Stromal cell of bone marrow (primary cell): ENCODE data around the gene BCL2L13.
"Not testable (repeated sequence)": the region's sequence is repeated elsewhere in the genome, so short reads cannot be mapped to it uniquely, and the experiment has no call there.

Source experiments
- DNase-seq: peaks from one replicate; pipeline ENCODE4 v3.0.0-alpha.2; 2012; ENCODE audit warnings: low read depth

Gene BCL2L13

DNA sequence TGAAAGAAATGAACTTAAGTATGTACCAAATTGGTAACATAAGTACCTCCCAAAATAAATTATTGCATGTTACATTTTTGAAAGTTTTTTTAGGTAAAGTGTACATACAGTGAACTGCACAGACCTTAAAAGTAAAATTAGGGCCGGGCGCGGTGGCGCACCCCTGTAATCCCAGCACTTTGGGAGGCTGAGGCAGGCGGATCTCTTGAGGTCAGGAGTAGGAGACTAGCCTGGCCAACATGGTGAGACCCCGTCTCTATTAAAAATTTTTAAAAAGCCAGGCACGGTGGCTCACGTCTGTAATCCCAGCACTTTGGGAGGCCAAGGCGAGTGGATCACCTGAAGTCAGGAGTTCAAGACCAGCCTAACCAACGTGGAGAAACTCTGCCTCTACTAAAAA, 1.7 kb upstream of the BCL2L13 start:
- DNase-seq, result not testable (repeated sequence)

DNA sequence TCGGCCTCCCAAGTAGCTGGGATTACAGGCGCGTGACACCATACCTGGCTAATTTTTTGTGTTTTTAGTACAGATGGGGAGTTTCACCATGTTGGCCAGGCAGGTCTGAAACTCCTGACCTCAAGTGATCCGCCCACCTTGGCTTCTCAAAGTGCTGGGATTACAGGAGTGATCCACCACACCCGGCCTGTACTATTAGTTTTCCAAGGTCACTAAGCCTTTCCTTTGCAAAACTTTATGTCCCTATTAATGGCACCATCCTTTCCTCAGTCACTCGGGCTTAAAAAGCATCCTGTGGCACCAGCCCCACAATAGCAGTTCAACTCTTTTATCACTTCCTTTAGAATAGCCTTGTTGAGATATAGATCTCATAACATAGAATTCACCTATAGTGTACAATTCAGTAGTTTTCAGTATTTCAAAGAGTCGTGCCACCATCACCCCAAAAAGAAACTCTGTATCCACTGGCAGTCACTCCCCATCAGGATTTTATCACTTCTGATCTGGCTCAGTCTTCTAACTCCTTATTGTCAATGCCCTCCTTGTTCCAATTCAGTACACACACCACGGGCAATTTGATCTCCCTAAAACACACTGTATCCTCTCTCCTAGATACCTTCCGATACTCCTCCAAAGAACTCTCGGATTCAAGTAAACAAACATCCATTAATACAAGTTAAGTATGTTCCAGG, 921 bp upstream of the BCL2L13 start:
- no peak for DNase-seq

DNA sequence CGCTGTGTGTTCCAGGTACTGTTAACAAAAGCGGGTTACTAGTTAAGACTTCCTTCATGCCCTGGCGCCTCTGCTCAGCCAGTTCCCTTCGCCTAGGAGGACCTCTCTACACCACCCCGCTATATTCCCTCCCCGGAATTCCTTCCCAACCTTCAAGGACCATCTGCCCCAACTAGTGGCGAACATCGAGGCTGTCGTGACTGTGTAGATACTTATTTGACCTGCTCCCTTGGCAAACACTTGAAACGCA, 450 bp upstream of the BCL2L13 start:
- no peak for DNase-seq

DNA sequence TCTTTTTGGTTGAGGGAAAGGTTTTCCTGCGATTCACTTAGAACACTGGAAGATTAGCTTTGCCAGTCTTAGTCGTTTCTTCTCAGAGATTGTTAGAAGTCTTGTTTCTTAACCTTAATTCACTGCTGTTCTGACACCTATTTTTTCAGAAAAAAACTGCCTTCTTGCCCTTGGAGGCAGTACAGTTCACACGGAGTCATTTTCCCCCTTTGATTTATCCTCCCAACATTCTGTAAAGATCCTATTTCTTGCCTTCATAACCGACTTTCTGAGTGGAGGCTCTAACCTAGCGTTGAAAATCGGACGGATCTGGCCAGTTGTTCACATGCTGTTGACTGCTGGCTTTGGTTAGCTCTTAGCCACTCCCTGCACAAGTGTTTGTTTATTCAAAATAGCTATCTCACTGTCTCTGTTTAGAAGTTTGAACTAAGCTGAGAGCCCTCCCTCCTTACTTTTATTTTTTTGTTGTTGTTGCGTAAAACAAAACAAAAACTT, 737 bp downstream of the BCL2L13 start:
- no peak for DNase-seq

DNA sequence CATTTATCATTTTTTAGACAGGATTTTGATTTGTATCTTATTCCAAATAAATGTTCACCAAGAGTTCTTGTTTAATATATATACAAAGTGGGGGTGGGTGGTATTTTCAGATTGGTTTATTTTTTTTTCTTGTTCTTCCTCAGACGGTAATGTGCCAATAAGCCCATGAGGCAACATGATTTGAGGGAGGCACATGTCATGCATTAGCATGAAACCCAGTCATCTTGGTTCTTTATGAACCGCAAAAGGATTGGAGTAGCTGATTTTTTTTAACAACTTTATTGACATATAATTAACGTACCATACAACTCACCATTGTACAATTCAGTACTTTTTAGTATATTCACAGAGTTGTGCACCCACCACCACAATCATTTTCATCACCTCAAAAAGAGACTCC, 2.7 kb downstream of the BCL2L13 start:
- no peak for DNase-seq

DNA sequence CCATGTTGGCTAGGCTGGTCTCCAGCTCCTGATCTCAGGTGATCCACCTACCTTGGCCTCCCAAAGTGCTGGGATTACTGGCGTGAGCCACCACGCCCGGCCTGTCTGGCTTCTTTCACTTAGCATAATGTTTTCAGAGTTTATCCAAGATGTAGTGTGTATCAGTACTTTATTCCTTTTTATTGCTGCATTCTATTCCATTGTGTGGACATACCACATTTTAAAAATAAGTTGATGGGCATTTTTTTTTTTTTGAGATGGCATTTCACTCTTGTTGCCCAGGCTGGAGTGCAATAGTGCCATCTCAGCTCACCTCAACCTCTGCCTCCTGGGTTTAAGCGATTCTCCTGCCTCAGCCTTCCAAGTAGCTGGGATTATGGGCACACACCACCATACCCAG, 3.8 kb downstream of the BCL2L13 start:
- DNase-seq, result not testable (repeated sequence)

DNA sequence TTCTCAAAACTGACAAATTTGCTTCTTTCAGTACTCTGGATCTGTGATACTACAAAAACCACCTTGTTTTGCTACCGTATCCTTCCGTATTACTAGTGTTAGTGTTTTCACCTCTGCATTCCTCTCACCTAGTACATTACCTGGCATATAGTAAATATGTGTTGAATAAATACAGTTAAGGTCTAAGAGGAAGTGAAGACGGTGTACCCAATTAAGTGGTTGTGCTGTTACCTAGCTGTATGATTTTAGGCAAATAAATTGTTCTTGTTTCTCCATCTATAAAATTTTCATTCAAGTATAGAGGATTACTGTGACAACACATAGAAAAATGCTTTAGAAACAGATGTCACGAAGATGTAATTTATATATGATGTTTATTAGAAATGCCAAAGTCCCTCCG, 8.9 kb downstream of the BCL2L13 start:
- DNase-seq, result no peak

DNA sequence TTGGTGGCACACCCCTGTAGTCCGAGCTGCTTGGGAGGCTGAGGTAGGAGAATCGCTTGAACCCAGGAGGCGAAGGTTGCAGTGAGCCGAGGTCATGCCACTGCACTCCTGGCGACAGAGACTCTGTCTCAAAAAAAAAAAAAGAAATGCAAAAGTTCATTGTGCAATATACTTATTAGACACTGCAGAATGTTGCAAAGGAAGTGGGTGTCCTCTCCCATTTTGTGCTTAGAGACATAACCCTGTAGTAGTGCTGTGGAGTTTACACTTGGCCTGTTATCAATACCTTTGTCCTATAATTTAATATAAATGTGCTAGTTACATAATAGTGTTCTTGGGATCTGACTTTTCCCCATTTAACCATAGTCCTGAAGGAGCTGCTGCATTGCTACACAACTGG, 9.4 kb downstream of the BCL2L13 start:
- no peak for DNase-seq

DNA sequence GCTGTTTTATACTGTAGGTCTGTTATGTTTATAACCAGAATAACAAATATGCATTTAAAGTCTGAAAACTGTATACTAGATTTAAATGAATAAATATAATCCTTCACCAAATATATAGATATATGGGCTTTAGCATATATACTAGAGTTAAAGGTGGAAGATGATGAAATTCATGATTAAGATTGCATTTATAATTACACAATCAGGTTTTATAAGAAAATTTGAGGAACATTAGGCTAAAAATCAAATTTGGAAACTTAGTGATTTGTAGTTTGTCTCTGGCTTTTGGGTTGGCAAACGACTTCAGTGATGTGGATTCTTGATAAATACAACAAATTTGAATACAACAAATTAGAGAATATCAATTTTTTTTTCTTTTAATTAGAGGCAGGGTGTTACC, 10.0 kb downstream of the BCL2L13 start:
- no peak for DNase-seq

DNA sequence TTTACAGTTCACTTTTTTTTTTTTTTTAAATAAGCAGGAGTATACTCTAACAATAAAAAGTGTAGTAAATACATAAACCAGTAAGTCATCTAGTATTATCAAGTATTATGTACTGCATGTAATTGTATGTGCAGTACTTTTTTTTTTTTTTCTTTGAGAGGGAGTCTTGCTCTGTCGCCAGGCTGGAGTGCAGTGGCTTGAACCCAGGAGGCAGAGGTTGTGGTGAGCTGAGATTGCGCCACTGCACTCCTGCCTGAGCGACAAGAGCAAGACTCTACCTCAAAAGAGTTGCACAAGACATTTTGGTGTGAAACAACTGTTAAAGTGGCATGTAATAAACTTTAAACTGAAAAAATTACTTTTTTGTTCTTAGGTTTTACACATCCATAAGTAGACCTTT, 16.7 kb downstream of the BCL2L13 start:
- DNase-seq, result no peak

DNA sequence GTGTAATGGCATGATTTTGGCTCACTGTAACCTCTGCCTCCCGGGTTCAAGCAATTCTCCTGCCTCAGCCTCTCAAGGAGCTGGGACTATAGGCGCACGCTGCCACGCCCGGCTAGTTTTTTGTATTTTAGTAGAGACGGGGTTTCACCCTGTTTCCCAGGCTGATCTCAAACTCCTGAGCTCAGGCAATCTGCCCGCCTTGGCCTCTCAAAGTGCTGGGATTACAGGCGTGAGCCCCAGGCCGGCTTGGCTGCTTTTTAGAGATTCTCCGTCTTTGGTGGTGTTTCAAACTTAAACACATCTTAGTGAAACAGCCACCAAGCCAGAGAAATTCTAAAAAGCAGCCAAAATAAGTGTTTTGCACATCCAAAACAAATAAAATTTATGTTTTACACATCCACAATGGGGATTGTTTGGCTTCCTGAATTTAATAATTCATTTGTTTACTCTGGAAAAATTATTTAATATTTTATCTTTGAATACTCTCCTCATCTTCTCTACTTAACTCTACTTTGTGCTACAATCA, 18.4 kb downstream of the BCL2L13 start:
- DNase-seq, result no peak

DNA sequence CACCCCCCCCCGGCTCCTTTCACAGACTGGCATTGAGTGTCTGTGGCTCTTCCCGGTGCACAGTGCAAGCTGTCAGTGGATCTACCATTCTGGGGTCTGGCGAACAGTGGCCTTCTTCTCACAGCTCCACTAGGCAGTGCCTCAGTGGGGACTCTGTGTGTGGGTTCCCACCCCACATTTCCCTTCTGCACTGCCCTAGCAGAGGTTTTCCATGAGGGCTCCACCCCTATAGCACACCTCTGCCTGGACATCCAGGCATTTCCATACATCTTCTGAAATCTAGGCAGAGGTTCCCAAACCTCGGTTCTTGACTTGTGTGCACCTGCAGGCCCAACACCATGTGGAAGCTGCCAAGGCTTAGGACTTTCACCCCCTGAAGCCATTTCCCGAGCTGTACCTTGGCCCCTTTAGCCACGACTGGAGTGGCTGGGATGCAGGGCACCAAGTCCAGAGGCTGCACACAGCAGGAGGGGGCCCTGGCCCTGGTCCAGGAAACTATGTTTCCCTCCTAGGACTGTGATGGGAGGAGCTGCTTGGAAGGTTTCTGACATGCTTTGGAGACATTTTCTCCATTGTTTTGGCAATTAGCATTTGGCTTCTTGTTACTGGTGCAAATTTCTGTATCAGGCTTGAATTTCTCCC, 26.0 kb downstream of the BCL2L13 start:
- DNase-seq, result no peak

DNA sequence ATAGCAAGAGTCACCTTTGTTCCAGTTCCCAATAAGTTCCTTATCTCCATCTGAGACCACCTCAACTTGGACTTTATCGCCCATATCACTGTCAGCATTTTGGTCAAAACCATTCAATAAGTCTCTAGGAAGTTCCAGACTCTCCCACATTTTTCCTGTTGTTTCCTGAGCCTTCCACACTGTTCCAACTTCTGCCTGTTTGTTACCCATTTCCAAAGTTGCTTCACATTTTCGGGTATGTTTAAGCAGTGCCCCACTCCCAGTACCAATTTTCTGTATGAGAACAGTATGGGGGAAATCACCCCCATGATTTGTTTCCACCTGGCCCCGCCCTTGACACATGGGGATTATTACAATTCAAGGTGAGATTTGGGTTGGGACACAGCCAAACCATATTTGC, 26.7 kb downstream of the BCL2L13 start:
- no peak for DNase-seq

DNA sequence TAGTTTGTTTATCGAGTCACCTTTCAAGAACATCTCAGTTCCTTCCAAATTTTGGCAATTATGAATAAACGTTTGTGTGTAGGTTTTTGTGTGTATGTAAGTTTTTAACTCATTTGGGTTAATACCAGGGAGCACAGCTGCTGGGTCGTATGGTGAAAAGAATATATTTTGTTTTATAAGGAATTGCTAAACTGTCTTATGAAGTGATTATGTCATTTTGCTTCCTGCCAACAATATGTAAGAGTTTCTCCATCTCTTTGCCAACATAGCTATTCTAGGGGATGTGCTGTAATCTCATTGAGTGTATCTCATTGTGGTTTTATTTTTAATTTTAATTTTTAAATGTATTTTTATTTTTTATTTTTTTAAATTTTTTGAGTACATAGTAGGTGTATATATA, 27.3 kb downstream of the BCL2L13 start:
- DNase-seq, result peak; percentile 2

DNA sequence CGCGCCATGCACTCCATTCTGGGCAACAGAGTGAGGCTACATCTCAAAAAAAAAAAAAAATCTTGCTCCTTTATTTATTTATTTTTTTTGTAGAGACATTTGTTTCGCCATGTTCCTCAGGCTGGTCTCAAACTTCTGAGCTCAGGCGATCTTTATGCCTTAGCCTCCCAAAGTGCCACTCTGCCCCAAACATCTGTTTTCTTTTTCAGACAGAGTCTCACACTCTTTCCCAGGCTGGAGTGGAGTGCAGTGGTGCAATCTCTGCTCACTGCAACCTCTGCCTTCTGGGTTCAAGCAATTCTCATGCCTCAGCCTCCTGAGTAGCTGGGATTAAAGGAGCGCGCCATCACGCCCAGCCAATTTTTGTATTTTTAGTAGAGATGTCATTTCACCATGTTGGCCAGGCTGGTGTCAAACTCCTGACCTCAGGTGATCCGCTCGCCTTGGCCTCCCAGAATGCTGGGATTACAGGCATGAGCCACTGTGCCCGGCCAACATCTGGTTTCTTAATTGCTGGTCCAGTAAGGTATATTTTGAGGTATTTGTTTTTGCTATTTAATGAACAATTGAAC, 33.0 kb downstream of the BCL2L13 start:
- DNase-seq, result not testable (repeated sequence)

DNA sequence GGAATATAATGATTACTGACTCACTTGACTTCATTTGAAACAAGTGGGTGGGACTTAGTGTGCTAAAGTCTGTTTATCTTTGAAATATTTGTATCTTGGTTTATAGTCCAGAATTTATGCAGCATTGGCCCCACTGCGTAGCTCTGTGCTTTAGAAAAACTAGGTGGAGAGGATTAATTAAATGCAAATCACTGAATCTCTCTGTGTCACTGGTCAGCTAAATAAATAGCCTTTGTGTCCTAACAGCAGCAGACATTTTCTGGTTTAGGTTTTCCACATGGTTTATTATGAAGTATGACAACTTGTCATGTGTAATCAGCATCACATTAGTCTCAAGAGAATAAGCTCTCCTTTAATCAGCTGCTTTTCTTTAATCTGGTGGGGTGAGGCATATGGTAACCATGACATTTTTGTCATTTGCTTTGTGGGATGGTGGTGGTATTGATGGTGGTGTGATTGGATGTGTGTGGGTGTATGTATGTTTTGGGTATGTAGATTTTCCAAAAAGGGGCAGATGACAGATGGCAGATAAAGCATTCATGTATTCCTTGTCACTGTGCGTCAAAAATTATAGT, 33.9 kb downstream of the BCL2L13 start:
- no peak for DNase-seq

DNA sequence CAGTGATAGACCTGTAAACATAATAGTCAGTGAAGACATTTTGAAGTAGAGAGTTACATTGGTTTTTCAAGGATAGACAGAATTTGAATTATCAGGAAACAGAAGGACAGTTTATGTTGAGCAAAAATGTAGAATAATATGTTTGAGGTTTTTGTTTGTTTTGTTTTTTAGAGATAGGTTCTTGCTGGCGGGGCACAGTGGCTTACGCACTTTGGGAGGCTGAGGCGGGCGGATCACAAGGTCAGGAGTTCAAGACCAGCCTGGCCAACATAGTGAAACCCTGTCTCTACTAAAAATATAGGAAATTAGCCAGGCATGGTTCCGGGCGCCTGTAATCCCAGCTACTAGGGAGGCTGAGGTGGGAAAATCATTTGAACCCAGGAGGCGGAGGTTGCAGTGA, 35.6 kb downstream of the BCL2L13 start:
- no peak for DNase-seq

DNA sequence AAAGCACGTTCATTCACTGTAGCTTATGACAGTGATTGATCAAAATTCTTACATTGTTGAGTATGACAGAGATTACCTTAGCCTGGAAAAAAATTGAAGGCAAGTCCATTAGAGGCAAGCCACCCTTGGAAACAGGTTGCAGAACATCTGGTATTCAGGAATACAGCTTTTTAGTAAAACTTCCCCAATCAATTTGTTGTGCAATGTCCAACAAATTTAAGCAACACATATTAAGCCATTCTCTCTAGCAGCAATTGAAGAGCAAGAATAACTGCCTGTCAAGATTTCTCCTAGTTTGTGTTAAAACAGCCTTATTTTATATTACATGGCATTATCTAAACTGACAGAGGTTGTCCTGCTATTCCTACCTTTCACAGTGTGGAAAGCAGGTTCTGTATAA, 37.0 kb downstream of the BCL2L13 start:
- no peak for DNase-seq

DNA sequence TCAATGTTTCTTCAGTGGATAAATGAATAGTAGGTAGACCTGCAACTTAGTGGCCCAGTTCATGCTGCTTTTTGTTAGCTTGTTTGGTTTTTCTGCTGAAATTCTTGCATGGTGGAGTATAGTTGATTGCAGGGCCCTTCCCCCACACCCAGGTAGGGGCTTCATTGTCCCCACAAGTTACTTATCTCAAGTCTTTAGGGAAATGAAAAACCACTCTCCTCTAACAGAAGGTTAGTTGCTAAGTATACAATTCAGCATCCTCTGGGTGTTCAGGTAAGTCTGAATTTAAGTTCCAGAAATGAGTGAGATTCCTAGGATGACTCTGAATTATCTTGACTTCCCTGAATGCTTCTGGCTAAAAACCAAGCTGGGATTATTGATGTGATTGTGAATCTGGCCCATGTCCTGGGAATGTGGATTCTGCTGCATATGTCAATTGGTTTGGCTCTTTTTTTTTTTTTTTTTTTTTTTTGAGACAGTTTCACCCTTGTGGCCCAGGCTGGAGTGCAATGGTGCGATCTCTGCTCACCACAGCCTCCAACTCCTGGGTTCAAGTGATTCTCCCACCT, 40.3 kb downstream of the BCL2L13 start:
- DNase-seq, result no peak

DNA sequence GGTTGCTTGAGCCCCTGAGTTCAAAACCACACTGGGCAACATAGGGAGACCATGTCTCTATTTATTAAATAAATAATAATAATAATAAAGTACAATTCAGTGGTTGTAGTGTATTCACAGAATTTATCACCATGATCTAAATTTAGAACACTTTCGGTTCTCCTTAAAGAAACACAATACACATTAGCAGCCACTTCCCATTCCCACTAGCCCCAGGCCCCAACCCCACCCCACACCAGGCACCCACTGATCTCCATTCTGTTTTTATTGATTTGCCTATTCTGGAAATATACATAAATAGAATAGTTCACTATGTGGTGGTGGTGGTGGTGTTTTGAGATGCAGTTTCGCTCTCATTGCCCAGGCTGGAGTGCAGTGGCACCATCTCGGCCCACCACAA, 45.7 kb downstream of the BCL2L13 start:
- DNase-seq, result no peak

DNA sequence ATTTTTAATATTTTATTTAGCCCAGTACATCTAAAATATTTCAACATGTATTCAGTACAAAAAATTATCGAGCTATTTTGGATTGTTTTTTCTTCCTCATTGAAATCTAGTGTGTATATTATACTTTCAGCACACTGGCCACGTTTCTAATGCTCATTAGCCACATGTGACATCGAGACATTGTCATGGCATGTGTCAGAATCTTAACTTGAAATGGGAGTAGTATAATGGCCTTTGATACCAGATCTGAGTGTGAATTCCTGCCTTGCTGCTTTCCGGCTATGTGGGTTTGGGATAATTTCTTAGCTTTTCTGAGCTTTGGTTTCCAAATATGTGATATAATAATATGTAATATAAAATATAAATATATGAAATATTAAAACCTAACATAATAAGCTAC, 54.3 kb downstream of the BCL2L13 start:
- no peak for DNase-seq

DNA sequence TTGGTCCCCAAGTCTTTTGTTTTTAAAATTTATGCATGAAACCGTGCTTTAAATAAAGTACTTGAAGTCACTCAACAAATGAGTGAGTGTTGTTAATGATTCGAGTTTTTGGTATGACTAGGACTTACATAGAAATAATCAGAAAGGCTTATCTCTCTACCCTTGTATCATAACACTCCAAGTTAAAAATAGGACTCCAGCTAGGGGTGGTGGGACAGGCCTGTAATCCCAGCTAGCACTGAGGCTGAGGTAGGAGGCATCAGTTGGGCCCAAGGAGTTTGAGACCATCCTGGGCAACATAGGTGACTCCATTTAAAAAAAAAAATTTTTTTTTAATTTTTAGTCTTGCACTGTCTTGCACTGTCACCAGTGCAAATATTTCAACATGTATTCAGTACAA, 55.6 kb downstream of the BCL2L13 start:
- DNase-seq, result no peak

DNA sequence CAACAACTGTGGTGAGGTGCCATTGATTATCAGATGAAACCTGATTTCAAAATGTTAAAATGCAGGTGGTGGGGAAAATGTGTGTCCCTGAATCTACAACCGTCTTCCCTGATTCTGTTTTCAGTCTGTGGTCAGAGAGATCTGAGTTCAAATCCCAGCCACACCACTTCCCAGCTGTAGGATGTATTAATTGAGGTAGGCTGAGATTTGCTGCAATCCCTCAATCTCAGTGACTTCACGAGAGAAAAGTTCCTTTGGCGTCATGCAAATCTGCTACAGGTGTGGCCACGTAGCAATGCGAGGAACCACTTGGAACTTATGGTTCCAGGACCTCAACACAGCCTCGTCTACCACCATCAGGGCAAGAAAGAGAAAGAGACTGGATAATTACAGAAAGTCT, 56.2 kb downstream of the BCL2L13 start:
- DNase-seq, result no peak
